ENCODE measurements around the gene FSTL3.
"Not testable (repeated sequence)": the region's sequence is repeated elsewhere in the genome, so short reads cannot be mapped to it uniquely, and the experiment has no call there.

The FSTL3 gene

GRCh38 chr19:676339-677105, at the start of gene FSTL3:
Gene FSTL3, plus strand, starts transcription at chr19:676392. Its CDS starts 32 bp downstream, at chr19:676424.
- DNase-seq (ENCODE audit: low read depth): no peak

GRCh38 chr19:626566-626965, 49.6 kb upstream of the FSTL3 start:
- not testable (repeated sequence) for DNase-seq (ENCODE audit: low read depth)

- DNase-seq (ENCODE audit: low read depth): no peak
Observed at GRCh38 chr19:628168-628567, 48.0 kb upstream of the FSTL3 start.

GRCh38 chr19:629515-629914, 46.7 kb upstream of the FSTL3 start:
- DNase-seq (ENCODE audit: low read depth): not testable (repeated sequence)

- no peak for DNase-seq (ENCODE audit: low read depth)
Observed at GRCh38 chr19:629961-630714, 46.1 kb upstream of the FSTL3 start.

GRCh38 chr19:632579-633067, 43.6 kb upstream of the FSTL3 start:
- DNase-seq (ENCODE audit: low read depth): peak; percentile 33

GRCh38 chr19:633068-633785, 43.0 kb upstream of the FSTL3 start, which contains the start of gene POLRMT:
Gene POLRMT, minus strand, starts transcription at chr19:633537. Its CDS starts 25 bp downstream, at chr19:633512.
- peak; percentile 97 for DNase-seq (ENCODE audit: low read depth)

- no peak for DNase-seq (ENCODE audit: low read depth)
Observed at GRCh38 chr19:633786-634639, 42.2 kb upstream of the FSTL3 start.

GRCh38 chr19:634975-635652, 41.1 kb upstream of the FSTL3 start:
- no peak for DNase-seq (ENCODE audit: low read depth)

GRCh38 chr19:638906-639252, 37.3 kb upstream of the FSTL3 start:
- DNase-seq (ENCODE audit: low read depth): no peak

- peak; percentile 90 for DNase-seq (ENCODE audit: low read depth)
Observed at GRCh38 chr19:639253-640160, 36.7 kb upstream of the FSTL3 start, which contains the start of gene FGF22. Gene FGF22, plus strand, starts transcription at chr19:639879. Its CDS starts 47 bp downstream, at chr19:639926.

- no peak for DNase-seq (ENCODE audit: low read depth)
Observed at GRCh38 chr19:640161-640558, 36.0 kb upstream of the FSTL3 start.

GRCh38 chr19:640606-641189, 35.5 kb upstream of the FSTL3 start:
- no peak for DNase-seq (ENCODE audit: low read depth)

GRCh38 chr19:641702-642101, 34.5 kb upstream of the FSTL3 start:
- no peak for DNase-seq (ENCODE audit: low read depth)

- DNase-seq (ENCODE audit: low read depth): no peak
Observed at GRCh38 chr19:642767-643727, 33.1 kb upstream of the FSTL3 start.

- DNase-seq (ENCODE audit: low read depth): no peak
Observed at GRCh38 chr19:643736-644135, 32.5 kb upstream of the FSTL3 start.

- DNase-seq (ENCODE audit: low read depth): no peak
Observed at GRCh38 chr19:644363-644762, 31.8 kb upstream of the FSTL3 start.

GRCh38 chr19:644789-645188, 31.4 kb upstream of the FSTL3 start:
- no peak for DNase-seq (ENCODE audit: low read depth)
